GM23248 (cell line): Measurements from ENCODE around the gene CD300H. TPM values are rescaled to one million over a fixed set of nuclear protein-coding genes. Genes with fewer than 3 reads are reported as not detected.
"Not testable (repeated sequence)": the region's sequence is repeated elsewhere in the genome, so short reads cannot be mapped to it uniquely, and the experiment has no call there.

Source experiments
- DNase-seq: peaks from one replicate; pipeline ENCODE4 v3.0.0-alpha.2; 2015
- H2AFZ ChIP-seq: fragments of 200-600 bp; sonication (generic); 2 replicates; pipeline ENCODE4 v1.6.1; 2016; ENCODE audit warnings: antibody characterized with exemption
- H3F3A ChIP-seq: fragments of 200-600 bp; sonication (generic); 2 replicates; pipeline ENCODE4 v1.6.1; 2016; ENCODE audit warnings: mild to moderate bottlenecking, antibody characterized with exemption, mixed run types; ENCODE audit not compliant: insufficient read depth
- H3K27ac ChIP-seq: fragments of 200-600 bp; sonication (generic); 2 replicates; pipeline ENCODE4 v1.5.1; 2016; ENCODE audit warnings: mild to moderate bottlenecking
- H3K27me3 ChIP-seq: fragments of 200-600 bp; sonication (generic); replicated peaks from 2 replicates; pipeline ENCODE4 v1.6.1; 2016; ENCODE audit warnings: mild to moderate bottlenecking; ENCODE audit not compliant: insufficient read depth
- H3K36me3 ChIP-seq: fragments of 200-600 bp; sonication (generic); 2 replicates; pipeline ENCODE4 v1.6.1; 2016; ENCODE audit warnings: low read depth, mild to moderate bottlenecking
- H3K4me1 ChIP-seq: fragments of 200-600 bp; sonication (generic); 2 replicates; pipeline ENCODE4 v1.6.1; 2016; ENCODE audit warnings: mild to moderate bottlenecking; ENCODE audit not compliant: insufficient read depth
- H3K4me2 ChIP-seq: fragments of 200-600 bp; sonication (generic); one replicate; pipeline ENCODE4 v1.6.1; 2016; ENCODE audit warnings: mild to moderate bottlenecking; ENCODE audit not compliant: unreplicated experiment
- H3K4me3 ChIP-seq: fragments of 200-600 bp; sonication (generic); 2 replicates; pipeline ENCODE4 v1.5.1; 2016; ENCODE audit warnings: mild to moderate bottlenecking
- H3K79me2 ChIP-seq: fragments of 200-600 bp; sonication (generic); 2 replicates; pipeline ENCODE4 v1.6.1; 2016; ENCODE audit warnings: mild to moderate bottlenecking; ENCODE audit not compliant: insufficient read depth
- H3K9ac ChIP-seq: fragments of 200-600 bp; sonication (generic); 2 replicates; pipeline ENCODE4 v1.6.1; 2016; ENCODE audit warnings: mild to moderate bottlenecking
- H3K9me2 ChIP-seq: fragments of 200-600 bp; sonication (generic); 2 replicates; pipeline ENCODE4 v1.6.1; 2016; ENCODE audit warnings: mixed run types, mild to moderate bottlenecking, moderate library complexity; ENCODE audit not compliant: insufficient read depth
- H3K9me3 ChIP-seq: fragments of 200-600 bp; sonication (generic); one replicate; pipeline ENCODE4 v1.6.1; 2017; ENCODE audit warnings: low read depth
- H4K20me1 ChIP-seq: fragments of 200-600 bp; sonication (generic); 2 replicates; pipeline ENCODE4 v1.6.0; 2016; ENCODE audit not compliant: insufficient read depth
- EZH2 ChIP-seq: fragments of 200-600 bp; sonication (generic); IDR thresholded peaks from 2 replicates; pipeline ENCODE4 v1.6.1; 2018; ENCODE audit warnings: antibody characterized with exemption, mild to moderate bottlenecking; ENCODE audit not compliant: insufficient read depth, poor library complexity, severe bottlenecking
- EZH2phosphoT487 ChIP-seq: fragments of 200-600 bp; sonication (generic); IDR thresholded peaks from 2 replicates; pipeline ENCODE4 v1.6.1; 2018; ENCODE audit warnings: antibody characterized with exemption, moderate library complexity, mild to moderate bottlenecking, low read depth; ENCODE audit not compliant: insufficient read depth
- WGBS, 2 experiments: methylation state at CpG; one replicate each; pipeline ENCODE4 v1.1.6; 2015 to 2017; ENCODE audit warnings: low lambda C conversion rate in 2 of 2, low coverage in 1 of 2; ENCODE audit errors: missing lambda C conversion rate in 2 of 2; 5-methylcytosine and 5-hydroxymethylcytosine counted together
- in situ Hi-C: fragments of 300-500 bp; cut with MboI; formaldehyde crosslinking; loops from 2 replicates; pipeline ENCODE4 v1.15.0; 2020
- polyA plus RNA-seq: library from polyadenylated mRNA; unstranded; fragments of >200 nt; fragmentation: Nextera tagmentation; extraction: Ambion mirVana; gene quantifications from 2 replicates; pipeline ENCODE4 v1.2.1, GENCODE V29; 2016
- total RNA-seq: library from RNA; depleted of rRNA; stranded (reverse); fragments of >200 nt; shearing (Covaris generic); gene quantifications from 2 replicates; pipeline ENCODE4 v1.2.3, GENCODE V29; 2014

Gene CD300H
- total and polyA plus RNA-seq, 2 experiments from 2014 or later, result not detected

GRCh38 chr17:74520790-74521480 lies 46.4 kb downstream of the CD300H start:
- no peaks in the 10 kb centered on the region for H3K36me3 ChIP-seq
- H3K9me2 ChIP-seq, result no peaks in the 10 kb centered on the region
- no peak overlapping the region for H2AFZ ChIP-seq
- WGBS, 2 experiments, result 69 to 71% methylated on average over 21 of the region's 21 CpGs
- H3K9me3 ChIP-seq, result no peaks in the 10 kb centered on the region
- H3K4me1 ChIP-seq, result no peaks in the 10 kb centered on the region
- in situ Hi-C loops, result no loop called here
- H3K79me2 ChIP-seq, result no peaks in the 10 kb centered on the region
- no peak overlapping the region for H3K4me2 ChIP-seq
- H4K20me1 ChIP-seq, result no peaks in the 10 kb centered on the region
- H3K27me3 ChIP-seq, result no peaks in the 10 kb centered on the region
- no peak for TF ChIP-seq EZH2
- H3F3A ChIP-seq, result no peaks in the 10 kb centered on the region
- H3K9ac ChIP-seq, result no peak overlapping the region
- DNase-seq, result peak; percentile 69
- H3K27ac ChIP-seq, result no peak overlapping the region
- no peak overlapping the region for H3K4me3 ChIP-seq

- no peaks in the 10 kb centered on the region for H3K9me2 ChIP-seq
These were observed 47.3 kb downstream of the CD300H start for GRCh38 chr17:74520016-74520434.

GRCh38 chr17:74518413-74518981 lies 48.8 kb downstream of the CD300H start:
- in situ Hi-C loops, DNase-seq, H3K4me3 ChIP-seq, H3K9ac ChIP-seq, H3K9me3 ChIP-seq, H3K79me2 ChIP-seq, H3K27me3 ChIP-seq, H3K4me2 ChIP-seq, H3K27ac ChIP-seq, H2AFZ ChIP-seq, H3K36me3 ChIP-seq, H3K9me2 ChIP-seq, H4K20me1 ChIP-seq, H3K4me1 ChIP-seq: not testable (repeated sequence)
- peaks cover 15% of the 10 kb centered on the region for H3F3A ChIP-seq
- 43 to 46% methylated on average over 6 of the region's 6 CpGs for WGBS, 2 experiments

More at GRCh38 chr17:74520016-74520434, 47.3 kb downstream of the CD300H start:
- no peaks in the 10 kb centered on the region for H3K27me3 ChIP-seq
- H3F3A ChIP-seq, result 0 out of 2 replicates have a peak, but pooled peaks cover under 1% of the 10 kb centered on the region
- H3K4me1 ChIP-seq, result no peaks in the 10 kb centered on the region
- H4K20me1 ChIP-seq, result no peaks in the 10 kb centered on the region
- TF ChIP-seq EZH2 (no peak), EZH2phosphoT487 (no peak)
- H3K36me3 ChIP-seq, result no peaks in the 10 kb centered on the region
- no peak overlapping the region for H3K4me2 ChIP-seq
- no peaks in the 10 kb centered on the region for H3K79me2 ChIP-seq
- no peak overlapping the region for H3K27ac ChIP-seq
- no peak for DNase-seq
- no peak overlapping the region for H2AFZ ChIP-seq
- no peak overlapping the region for H3K4me3 ChIP-seq
- no peak overlapping the region for H3K9ac ChIP-seq
- no peaks in the 10 kb centered on the region for H3K9me3 ChIP-seq
- in situ Hi-C loops, result no loop called here
- 52 to 63% methylated on average over 3 of the region's 3 CpGs for WGBS, 2 experiments

- Histone ChIP-seq H3F3A (peaks cover 32% of the 10 kb centered on the region), H4K20me1 (no peaks in the 10 kb centered on the region), H2AFZ (no peak overlapping the region), H3K4me2 (no peak overlapping the region), H3K4me1 (peaks cover 13% of the 10 kb centered on the region), H3K9ac (no peak overlapping the region), H3K9me2 (no peaks in the 10 kb centered on the region), H3K79me2 (no peaks in the 10 kb centered on the region), H3K27me3 (no peaks in the 10 kb centered on the region), H3K4me3 (no peak overlapping the region), H3K27ac (no peak overlapping the region), H3K36me3 (no peaks in the 10 kb centered on the region), H3K9me3 (no peaks in the 10 kb centered on the region)
- DNase-seq, result no peak
- WGBS, 2 experiments, result 78% methylated on average over 3 of the region's 3 CpGs
- TF ChIP-seq EZH2 (no peak), EZH2phosphoT487 (no peak)
- in situ Hi-C loops, result no loop called here
These were observed 50.6 kb downstream of the CD300H start for GRCh38 chr17:74516561-74517328.
